Right forelimb (tissue), 1 donor: ENCODE measurements around the gene MEGF8.

ENCODE experiments used
- DNase-seq: peaks from one replicate; pipeline ENCODE4 v3.0.0-alpha.2; 2018

Gene MEGF8

DNA sequence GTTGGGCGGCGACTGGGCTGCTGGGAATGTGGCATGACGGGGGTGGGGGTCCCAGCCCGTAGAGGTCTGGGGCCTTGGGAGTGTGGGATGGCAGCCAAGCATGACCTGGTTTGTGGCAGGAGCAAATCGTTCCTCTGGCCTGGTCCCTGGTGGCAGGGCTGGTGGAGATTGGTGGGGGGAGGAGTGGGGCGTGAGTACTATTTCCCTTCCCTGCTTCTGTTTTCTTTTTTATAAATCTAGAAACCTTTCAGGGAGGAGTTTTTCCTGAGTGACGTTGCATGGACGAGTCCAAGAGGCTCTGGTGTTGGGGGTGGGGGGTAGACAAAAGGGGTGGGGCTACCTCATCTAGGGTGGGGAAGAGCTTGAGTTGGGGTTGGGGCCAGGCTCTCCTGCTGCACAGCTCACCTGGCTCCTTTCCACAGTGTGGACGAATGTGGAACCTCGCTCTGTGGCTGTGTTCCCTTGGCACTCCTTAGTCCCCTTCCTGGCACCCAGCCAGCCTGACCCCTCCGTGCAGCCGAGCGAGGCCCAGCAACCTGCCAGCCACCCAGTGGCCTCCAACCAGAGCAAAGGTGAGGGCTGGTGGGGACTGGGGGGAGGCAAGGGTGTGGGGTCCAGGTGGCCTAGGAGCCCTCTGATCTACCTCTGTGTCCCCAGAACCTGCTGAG, 39.0 kb upstream of the MEGF8 start:
- DNase-seq, result no peak

DNA sequence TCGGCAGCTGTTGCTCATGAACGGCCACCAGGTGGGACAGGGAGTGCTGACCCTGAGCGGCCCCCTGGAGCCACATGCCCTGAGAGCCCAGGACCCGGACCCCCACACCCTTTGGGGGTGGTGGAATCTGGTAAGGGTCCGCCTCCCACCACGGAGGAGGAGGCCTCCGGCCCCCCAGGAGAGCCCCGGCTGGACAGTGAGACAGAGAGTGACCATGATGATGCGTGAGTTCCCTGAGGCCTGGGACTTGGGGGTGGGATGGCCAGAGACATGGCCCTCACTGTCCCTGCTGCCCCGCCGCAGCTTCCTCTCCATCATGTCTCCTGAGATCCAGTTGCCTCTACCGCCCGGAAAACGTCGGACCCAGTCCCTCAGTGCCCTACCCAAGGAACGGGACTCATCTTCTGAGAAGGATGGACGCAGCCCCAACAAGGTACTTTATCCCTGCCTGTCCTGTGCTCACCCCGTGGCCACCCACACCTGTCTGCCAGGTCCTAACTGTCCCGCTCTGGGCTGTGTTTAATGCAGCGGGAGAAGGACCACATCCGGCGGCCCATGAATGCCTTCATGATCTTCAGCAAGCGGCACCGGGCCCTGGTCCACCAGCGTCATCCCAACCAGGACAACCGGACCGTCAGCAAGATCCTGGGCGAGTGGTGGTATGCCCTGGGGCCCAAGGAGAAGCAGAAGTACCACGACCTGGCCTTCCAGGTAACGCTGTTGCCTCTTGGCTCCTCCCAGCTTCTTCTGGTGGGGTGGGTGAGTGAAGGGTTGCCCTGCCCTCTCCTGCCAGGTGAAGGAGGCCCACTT, 38.2 kb upstream of the MEGF8 start:
- DNase-seq, result no peak

DNA sequence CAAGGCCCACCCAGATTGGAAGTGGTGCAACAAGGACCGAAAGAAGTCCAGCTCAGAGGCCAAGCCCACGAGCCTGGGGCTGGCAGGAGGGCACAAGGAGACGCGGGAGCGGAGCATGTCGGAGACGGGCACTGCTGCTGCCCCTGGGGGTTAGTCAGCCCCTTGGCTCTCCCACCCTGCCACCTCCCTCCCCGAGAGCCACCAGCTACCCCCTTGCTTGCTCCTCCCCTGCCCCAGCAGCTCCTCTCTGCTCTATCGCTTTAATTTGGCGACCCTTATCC, 37.7 kb upstream of the MEGF8 start:
- DNase-seq, result no peak

DNA sequence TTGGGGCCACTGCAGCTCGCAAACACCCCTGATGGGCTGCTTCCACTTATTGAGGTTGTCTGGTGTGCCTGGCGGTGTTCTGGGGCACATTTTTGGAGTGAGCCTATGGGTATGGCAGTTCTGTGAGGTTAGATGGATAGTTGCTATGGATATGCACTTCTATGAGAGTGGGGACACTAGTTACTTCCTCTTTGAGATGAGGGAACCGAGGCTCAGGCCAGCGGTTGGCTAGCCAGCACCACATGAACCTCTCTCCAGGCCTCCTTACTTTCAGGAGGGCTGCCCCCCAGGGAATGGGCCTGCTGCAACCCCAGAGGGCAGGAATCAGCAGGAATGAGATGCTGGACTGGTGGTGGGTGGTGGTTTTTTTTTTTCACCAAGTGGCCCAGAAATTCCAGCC, 37.0 kb upstream of the MEGF8 start:
- no peak for DNase-seq

DNA sequence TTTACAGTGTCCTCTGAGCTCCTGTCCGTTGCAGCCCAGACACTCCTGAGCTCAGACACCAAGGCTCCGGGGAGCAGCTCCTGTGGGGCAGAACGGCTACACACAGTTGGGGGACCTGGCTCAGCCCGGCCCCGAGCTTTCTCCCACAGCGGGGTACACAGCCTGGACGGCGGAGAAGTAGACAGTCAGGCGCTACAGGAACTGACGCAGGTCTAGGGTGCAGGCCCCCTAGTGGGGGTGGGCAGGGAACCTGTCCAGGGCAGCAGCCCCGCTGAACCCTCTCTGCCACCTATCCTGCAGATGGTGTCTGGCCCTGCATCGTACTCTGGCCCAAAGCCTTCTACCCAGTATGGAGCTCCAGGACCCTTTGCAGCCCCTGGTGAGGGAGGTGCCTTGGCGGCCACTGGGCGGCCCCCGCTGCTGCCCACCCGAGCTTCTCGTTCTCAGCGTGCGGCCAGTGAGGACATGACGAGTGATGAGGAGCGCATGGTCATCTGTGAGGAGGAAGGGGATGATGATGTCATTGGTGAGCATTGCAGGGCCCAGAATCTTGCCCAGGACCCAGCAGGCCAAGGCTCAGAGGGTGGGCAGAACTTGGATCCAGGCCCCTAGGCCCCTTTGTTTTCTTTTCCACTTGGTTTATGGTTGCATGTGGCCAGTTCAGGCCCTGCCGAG, 36.4 kb upstream of the MEGF8 start:
- DNase-seq, result no peak

DNA sequence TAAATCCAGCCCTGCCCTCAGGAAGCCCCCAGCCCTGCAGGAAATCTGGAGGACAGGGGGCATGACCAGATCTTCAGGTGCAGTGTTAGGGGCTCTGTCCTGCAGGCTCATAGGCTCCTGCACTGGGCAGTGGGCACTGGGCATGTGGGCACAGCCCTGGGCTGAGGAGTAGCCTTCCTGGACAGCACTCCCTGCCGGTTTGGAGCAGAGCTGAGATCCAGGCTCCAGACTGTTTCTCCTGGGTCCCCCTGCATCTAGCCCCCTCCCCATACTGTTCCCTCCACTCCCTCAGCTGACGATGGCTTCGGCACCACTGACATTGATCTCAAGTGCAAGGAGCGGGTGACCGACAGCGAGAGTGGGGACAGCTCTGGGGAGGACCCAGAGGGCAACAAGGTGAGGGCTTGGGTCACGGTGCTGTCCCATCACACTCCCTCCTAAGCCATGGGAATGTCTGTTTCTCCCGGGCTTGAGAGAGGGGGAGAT, 35.8 kb upstream of the MEGF8 start:
- DNase-seq, result no peak

DNA sequence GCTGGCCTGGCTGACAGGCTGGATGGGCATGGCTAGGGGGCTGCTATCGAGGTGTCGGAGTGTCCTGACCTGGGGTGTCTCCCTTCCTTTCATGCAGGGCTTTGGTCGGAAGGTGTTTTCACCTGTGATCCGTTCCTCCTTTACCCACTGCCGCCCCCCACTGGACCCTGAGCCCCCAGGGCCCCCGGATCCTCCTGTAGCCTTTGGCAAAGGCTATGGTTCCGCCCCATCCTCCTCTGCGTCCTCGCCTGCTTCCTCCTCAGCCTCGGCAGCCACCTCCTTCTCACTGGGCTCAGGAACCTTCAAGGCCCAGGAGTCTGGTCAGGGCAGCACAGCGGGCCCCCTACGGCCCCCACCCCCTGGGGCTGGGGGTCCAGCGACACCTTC, 35.3 kb upstream of the MEGF8 start:
- no peak for DNase-seq

DNA sequence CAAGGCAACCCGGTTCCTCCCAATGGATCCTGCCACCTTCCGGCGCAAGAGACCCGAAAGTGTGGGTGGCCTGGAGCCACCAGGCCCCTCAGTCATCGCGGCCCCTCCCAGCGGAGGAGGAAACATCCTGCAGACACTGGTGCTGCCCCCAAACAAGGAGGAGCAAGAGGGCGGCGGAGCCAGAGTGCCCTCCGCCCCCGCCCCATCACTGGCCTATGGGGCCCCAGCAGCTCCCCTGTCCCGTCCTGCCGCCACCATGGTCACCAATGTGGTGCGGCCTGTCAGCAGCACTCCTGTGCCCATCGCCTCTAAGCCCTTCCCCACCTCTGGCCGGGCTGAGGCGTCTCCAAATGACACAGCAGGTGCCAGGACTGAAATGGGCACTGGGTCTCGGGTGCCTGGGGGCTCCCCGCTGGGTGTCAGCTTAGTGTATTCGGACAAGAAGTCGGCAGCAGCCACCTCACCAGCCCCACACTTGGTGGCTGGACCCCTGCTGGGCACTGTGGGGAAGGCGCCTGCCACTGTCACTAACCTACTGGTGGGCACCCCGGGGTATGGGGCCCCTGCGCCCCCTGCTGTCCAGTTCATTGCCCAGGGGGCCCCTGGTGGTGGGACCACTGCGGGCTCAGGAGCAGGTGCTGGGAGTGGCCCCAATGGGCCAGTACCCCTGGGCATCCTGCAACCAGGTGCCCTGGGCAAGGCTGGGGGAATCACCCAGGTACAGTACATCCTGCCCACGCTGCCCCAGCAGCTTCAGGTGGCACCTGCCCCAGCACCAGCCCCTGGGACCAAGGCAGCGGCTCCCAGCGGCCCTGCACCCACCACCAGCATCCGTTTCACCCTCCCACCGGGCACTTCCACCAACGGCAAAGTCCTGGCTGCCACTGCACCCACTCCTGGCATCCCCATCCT, 34.7 kb upstream of the MEGF8 start:
- no peak for DNase-seq

DNA sequence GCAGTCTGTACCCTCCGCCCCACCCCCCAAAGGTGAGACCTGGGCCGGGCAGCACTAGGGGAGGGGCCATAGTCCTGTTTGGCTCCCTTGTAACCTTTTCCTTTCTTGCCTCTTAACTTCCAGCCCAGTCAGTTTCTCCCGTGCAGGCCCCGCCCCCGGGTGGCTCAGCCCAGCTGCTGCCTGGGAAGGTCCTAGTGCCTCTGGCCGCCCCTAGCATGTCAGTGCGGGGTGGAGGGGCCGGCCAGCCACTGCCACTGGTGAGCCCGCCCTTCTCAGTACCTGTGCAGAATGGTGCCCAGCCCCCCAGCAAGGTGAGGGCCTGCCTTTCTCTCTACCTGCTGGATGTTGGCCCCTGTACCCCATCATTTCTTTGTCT, 34.0 kb upstream of the MEGF8 start:
- peak; percentile 44 for DNase-seq

DNA sequence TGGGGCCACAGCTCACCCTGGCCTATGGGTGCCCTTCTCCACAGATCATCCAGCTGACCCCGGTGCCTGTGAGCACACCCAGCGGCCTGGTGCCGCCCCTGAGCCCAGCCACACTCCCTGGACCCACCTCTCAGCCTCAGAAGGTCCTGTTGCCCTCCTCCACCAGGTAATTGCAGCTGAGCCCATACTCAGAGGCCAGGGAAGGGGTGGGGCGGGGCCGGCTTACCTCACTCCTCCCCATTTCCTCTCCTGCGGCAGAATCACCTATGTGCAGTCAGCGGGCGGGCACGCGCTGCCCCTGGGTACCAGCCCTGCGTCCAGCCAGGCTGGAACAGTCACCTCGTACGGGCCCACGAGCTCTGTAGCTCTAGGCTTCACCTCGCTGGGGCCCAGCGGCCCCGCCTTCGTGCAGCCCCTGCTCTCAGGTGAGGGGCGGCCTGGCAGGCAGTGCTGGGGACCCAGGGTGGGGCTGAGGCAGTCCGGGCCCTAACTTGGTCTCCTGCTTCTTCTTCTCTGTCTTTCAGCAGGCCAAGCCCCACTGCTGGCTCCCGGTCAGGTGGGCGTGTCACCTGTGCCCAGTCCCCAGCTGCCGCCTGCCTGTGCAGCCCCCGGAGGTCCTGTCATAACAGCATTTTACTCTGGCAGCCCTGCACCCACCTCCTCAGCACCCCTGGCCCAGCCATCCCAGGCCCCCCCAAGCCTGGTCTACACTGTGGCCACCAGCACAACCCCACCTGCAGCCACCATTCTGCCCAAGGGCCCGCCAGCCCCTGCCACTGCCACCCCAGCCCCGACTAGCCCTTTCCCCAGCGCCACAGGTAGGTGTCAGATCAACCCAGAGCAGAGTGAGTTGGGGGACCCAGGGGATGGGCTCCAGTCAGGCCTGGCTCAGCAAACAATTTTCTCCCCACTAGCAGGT, 33.1 kb upstream of the MEGF8 start:
- DNase-seq, result peak; percentile 36

DNA sequence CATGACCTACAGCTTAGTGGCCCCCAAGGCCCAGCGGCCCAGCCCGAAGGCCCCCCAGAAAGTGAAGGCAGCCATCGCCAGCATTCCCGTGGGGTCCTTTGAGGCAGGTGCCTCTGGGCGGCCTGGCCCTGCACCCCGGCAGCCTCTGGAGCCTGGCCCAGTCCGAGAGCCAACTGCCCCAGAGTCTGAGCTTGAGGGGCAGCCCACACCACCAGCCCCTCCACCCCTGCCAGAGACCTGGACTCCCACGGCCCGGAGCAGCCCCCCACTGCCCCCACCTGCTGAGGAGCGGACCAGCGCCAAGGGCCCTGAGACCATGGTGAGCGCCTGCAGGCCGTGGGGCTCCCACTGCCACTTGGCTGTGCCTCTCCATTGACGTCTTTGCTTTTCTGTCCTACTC, 32.5 kb upstream of the MEGF8 start:
- peak; percentile 38 for DNase-seq

DNA sequence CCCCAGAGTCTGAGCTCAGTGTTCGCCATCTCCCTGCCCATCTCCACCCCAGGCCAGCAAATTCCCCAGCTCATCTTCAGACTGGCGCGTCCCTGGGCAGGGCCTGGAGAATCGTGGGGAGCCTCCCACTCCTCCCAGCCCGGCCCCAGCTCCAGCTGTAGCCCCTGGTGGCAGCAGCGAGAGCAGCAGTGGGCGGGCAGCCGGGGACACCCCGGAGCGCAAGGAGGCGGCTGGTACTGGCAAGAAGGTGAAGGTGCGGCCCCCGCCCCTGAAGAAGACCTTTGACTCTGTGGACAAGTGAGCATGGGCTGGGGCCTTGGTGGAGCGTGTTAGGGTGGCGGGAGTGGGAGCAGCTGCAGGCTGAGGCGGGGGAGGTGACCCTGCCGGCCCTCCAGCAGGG, 31.9 kb upstream of the MEGF8 start:
- no peak for DNase-seq

DNA sequence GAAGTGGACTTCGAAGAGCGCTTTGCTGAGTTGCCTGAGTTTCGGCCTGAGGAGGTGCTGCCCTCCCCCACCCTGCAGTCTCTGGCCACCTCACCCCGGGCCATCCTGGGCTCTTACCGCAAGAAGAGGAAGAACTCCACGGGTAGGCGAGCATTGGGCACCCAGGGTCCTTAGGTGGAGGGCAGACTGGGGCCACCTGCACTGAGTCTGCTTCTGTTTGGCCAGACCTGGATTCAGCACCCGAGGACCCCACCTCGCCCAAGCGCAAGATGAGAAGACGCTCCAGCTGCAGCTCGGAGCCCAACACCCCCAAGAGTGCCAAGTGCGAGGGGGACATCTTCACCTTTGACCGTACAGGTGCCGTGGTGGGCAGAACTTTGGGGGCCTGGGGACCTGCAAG, 31.5 kb upstream of the MEGF8 start:
- peak; percentile 45 for DNase-seq

DNA sequence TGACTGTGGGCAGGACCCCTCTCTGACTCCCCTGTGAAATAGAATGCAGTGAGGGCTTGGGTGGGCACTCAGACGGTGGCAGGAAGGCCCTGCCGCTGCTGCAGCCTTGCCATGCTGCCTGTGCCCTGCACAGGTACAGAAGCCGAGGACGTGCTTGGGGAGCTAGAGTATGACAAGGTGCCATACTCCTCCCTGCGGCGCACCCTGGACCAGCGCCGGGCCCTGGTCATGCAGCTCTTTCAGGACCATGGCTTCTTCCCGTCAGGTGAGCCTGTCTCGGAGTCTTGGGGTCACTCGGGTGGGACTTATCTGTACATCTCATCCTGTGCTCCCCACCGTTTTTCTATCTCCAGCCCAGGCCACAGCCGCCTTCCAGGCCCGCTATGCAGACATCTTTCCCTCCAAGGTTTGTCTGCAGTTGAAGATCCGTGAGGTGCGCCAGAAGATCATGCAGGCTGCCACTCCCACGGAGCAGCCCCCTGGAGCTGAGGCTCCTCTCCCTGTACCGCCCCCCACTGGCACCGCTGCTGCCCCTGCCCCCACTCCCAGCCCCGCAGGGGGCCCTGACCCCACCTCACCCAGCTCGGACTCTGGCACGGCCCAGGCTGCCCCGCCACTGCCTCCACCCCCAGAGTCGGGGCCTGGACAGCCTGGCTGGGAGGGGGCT, 30.8 kb upstream of the MEGF8 start:
- DNase-seq, result peak; percentile 43

DNA sequence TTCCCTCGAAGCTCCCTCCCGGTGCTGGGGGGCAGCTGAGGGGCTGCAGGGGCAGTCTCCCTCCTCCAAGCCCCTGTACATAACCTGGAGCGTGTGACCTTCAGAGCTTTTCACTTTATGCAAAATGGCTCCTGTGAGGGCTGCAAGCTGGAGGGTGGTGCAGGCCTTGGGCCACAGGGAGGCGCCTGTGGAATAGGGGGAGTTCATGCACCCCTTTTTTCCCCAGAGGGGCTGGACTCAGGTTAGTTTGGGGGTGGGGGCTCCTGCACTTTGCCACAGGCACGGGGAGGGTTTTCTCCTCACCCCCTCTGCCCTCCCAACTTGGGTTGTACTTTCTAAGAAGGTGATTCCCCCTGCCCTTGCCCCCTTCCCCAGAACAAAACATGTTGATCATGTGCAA, 30.1 kb upstream of the MEGF8 start:
- DNase-seq, result no peak

DNA sequence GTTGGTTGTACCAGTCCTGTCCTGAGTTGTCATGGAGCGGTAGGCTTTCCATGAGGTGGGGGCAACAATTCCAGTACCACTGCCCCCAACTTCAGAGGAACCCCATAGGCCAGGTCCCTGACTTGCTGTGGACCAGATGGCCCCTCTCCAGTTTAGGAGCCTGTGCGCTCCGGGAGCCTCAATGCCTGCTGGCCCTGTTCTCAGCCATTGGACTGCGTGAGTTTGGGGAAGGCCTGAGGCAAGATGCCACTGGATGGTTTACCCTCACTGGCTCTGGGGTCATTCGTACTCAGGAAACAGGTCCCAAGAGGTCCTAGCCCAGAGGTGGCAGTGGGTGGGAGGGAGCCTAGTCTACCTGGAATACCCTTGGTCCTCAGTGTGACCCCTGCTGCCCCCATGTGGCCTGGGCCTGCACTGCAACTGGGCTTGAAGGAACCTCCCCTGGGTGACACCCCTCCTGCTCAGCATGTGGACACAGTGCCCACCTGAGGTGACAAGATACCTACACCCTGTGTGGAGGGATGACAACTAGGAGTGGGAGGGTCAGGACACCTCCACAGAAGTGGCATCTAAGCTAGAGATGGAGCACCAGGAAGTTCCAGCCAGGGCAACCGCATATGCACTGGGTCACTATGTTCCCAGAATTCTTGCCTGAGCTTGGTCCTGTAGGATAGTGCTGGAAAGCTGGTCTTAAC, 29.5 kb upstream of the MEGF8 start:
- peak; percentile 88 for DNase-seq

DNA sequence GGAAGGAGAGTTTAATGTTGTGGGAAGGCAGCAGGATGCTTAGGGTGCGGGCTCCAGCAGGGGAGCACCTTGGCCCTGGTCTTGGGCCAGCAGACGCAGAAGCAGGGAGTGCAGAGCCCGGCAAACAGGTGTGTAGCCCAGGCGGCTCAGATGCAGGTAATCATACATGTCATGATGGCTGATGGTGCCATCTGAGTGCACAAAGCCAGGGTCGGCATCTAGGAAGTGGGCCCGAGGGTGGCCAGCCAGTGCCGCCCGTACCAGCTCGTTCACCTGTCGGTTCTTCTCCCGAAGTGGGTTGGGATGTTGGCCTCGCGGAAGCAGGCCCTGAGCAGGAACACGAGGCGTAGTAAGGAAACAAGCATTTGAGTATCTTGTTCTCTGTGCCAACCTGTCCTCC, 28.4 kb upstream of the MEGF8 start:
- DNase-seq, result no peak

DNA sequence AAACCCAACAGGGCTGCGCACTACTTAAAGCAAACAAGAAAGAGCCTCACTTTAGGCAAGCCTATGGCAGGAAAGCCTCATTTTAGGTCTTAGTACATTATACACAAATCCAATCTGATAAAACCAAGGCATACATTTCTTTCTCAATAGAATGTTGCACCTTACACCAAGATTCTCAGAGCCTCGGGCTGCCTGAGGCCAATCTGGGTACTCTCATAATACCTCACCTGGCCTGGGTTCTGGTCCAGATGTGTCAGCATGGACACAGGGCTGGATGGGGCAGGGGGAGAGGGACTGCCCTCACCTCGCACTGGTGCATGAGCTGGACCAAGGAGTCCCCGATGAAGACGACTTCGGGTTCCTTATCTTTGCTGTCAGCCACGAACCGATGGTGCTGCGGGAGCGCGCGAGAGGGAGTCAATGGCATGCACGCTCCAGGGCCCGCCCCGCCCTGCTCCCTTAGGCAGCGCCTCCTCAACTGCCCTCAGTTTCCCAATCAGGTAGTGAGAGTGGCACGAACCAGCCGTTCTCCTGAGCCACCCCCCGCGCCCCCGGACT, 23.7 kb upstream of the MEGF8 start, which contains the start of gene PRR19:
PRR19 (plus strand) TSS at position 487 of the 558 bp plus-strand sequence. CDS start 7,453 bp downstream, outside the sequence.
- DNase-seq, result no peak

DNA sequence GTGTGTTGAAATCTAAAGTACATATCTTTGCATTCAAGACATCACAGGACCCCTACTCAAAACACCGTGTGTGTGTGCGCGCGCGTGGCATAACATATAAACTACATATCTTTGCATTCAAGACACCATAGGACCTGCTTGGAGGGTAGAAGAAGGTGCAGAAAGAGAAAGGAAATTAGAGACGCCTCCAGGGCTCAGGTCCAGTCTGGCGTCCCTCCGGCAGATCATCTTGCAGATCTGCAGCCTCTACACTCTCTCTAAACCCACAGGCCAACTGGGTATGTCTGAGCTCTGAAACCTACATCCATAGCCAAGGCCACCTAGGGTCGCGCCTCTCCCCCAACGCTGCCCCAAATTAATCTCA, 22.4 kb upstream of the MEGF8 start:
- no peak for DNase-seq

DNA sequence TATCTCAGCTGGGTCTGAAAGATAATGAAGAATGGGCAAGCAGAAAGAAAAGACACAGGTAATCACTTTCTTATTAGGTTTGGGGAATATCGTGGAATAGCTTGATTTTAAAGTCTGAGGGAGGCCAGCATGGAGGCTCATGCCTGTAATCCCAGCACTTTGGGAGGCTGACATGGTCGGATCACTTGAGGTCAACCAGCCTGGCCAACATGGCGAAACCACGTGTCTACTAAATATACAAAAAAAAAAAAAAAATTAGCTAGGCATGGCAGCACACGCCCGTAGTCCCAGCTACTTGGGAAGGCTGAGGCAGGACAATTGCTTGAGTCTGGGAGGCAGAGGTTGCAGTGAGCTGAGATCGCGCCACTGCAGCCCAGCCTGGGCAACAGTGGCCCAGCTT, 21.6 kb upstream of the MEGF8 start:
- no peak for DNase-seq
